Measurements from ENCODE around the gene CDHR2. TPM values are rescaled to one million over a fixed set of nuclear protein-coding genes. Genes with fewer than 3 reads are reported as not detected.

The CDHR2 gene, protein sequence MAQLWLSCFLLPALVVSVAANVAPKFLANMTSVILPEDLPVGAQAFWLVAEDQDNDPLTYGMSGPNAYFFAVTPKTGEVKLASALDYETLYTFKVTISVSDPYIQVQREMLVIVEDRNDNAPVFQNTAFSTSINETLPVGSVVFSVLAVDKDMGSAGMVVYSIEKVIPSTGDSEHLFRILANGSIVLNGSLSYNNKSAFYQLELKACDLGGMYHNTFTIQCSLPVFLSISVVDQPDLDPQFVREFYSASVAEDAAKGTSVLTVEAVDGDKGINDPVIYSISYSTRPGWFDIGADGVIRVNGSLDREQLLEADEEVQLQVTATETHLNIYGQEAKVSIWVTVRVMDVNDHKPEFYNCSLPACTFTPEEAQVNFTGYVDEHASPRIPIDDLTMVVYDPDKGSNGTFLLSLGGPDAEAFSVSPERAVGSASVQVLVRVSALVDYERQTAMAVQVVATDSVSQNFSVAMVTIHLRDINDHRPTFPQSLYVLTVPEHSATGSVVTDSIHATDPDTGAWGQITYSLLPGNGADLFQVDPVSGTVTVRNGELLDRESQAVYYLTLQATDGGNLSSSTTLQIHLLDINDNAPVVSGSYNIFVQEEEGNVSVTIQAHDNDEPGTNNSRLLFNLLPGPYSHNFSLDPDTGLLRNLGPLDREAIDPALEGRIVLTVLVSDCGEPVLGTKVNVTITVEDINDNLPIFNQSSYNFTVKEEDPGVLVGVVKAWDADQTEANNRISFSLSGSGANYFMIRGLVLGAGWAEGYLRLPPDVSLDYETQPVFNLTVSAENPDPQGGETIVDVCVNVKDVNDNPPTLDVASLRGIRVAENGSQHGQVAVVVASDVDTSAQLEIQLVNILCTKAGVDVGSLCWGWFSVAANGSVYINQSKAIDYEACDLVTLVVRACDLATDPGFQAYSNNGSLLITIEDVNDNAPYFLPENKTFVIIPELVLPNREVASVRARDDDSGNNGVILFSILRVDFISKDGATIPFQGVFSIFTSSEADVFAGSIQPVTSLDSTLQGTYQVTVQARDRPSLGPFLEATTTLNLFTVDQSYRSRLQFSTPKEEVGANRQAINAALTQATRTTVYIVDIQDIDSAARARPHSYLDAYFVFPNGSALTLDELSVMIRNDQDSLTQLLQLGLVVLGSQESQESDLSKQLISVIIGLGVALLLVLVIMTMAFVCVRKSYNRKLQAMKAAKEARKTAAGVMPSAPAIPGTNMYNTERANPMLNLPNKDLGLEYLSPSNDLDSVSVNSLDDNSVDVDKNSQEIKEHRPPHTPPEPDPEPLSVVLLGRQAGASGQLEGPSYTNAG (N-terminal part only)
- under 1 TPM; 0.67 to 0.81 TPM for total RNA-seq

DNA sequence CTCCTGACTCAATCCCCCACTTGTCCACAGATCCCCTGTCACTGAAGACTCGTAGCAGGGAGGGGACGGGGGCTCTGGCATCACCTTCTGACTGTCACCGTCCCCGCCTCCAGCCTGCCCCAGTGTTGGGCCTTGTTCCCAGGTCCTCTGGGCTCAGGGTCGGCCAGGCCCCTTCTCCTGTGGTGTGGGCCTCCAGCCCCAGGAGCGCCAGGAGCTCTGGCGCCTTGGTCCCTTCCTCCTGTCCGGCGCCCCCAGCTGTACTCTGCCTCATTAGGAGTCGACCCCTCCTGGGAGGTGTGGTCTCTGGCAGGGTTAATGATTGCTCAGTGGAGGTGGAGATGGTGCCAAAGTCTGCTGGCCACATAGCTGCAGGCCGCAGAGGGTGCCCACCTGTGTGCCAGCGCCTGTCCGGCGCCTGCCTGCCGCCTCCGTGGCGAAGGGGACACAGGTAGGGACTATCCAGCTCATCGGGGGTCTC lies at the start of gene CDHR2:
TSS of gene CDHR2 (plus strand) at position 376 of the 478 bp plus-strand sequence. CDS start 16,011 bp downstream, outside the sequence.
- peak within 1 kb of the TSS; percentile 64 to 65 for H3K4me3 Mint-ChIP-seq
- H3K36me3 Mint-ChIP-seq (ENCODE audit: insufficient read depth in 2 of 2) = no peaks in the 10 kb centered on the region
- H3K27me3 Mint-ChIP-seq (ENCODE audit: low read depth) = no peaks in the 10 kb centered on the region
- ATAC-seq (replicated peaks in 1 of 2) = no peak
- H3K27ac Mint-ChIP-seq = peak within 1 kb of the TSS; percentile 63
- no peaks in the 10 kb centered on the region for H3K9me3 Mint-ChIP-seq
- DNase-seq = no peak
- H3K4me1 Mint-ChIP-seq (ENCODE audit: low read depth) = peaks cover 44% of the 10 kb centered on the region

DNA sequence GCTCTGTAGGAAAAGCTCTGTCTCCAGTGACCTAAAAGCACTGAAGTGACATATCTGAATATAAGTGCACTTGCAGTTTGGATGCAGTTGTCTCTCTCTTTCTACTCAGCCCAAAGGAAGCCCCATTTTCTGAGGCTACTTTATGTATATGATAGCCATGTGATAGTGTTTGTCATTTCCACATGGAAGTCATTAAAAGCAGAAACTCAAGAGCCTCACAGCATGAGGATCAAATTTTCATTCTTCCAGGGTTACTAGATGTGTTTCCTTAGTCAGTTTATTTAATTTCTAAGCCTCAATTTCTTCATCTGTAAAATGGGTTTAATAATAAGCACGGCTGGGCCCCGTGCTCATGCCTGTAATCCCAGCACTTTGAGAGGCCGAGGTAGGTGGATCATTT lies 48.6 kb upstream of the CDHR2 start:
- no peak overlapping the region for H3K27ac Mint-ChIP-seq
- no peaks in the 10 kb centered on the region for H3K4me1 Mint-ChIP-seq (ENCODE audit: low read depth)

DNA sequence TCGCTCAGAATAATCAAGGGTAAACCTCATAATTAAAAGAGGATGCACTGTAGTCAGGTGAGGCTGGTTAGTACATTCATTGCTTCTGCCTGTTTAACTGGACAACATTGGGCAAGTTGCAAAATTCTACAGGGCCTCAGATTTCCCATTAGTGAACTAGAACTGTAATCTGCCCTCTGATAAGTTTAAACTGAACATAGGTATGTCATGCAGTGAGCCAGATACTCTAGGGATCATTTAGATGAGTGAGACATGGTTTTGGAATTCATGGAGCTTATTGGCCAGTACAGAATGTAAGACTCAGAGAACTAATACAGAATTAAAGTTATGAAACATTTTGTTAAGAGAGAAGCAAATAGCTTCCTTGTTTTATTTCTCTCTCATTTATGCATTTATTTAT lies 47.8 kb upstream of the CDHR2 start:
- H3K27ac Mint-ChIP-seq = no peak overlapping the region
- DNase-seq (no peak), ATAC-seq (replicated peaks in 1 of 2) (no peak)
- H3K4me3 Mint-ChIP-seq = no peak overlapping the region
- H3K4me1 Mint-ChIP-seq (ENCODE audit: low read depth) = no peaks in the 10 kb centered on the region
- H3K9me3 Mint-ChIP-seq = no peaks in the 10 kb centered on the region
- H3K36me3 Mint-ChIP-seq (ENCODE audit: insufficient read depth in 2 of 2) = peaks cover 6 to 30% of the 10 kb centered on the region in 2 donors
- no peaks in the 10 kb centered on the region for H3K27me3 Mint-ChIP-seq (ENCODE audit: low read depth)

More for the DNA sequence above, 48.6 kb upstream of the CDHR2 start:
- ATAC-seq (replicated peaks in 1 of 2) (no peak), DNase-seq (no peak)
- no peak overlapping the region for H3K4me3 Mint-ChIP-seq
- peaks cover 8 to 32% of the 10 kb centered on the region in 2 donors for H3K36me3 Mint-ChIP-seq (ENCODE audit: insufficient read depth in 2 of 2)
- no peaks in the 10 kb centered on the region for H3K27me3 Mint-ChIP-seq (ENCODE audit: low read depth)
- H3K9me3 Mint-ChIP-seq = no peaks in the 10 kb centered on the region

DNA sequence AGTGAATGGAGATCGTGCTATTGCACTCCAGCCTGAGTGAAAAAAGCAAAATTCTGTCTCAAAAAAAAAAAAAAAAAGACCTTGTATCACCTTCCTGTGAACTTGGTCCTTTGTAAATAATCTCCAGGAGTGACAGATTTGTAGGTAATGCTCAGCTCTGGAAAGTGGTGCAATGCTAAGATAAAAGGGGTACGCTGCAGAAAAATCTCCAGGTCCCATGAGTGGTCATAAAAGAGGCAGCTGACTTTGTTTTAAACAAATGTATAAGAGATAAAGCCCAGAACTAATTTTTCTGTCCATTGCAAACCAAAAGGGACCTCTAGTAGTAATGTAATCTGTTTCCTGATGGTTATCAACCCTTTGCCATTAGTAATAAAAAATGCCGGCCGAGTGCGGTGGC lies 45.6 kb upstream of the CDHR2 start:
- H3K27ac Mint-ChIP-seq = no peak overlapping the region
- H3K36me3 Mint-ChIP-seq (ENCODE audit: insufficient read depth in 2 of 2) = peaks cover 8 to 27% of the 10 kb centered on the region in 2 donors
- no peaks in the 10 kb centered on the region for H3K27me3 Mint-ChIP-seq (ENCODE audit: low read depth)
- ATAC-seq (replicated peaks in 1 of 2) (no peak), DNase-seq (no peak)
- H3K9me3 Mint-ChIP-seq = no peaks in the 10 kb centered on the region
- no peak overlapping the region for H3K4me3 Mint-ChIP-seq
- H3K4me1 Mint-ChIP-seq (ENCODE audit: low read depth) = no peaks in the 10 kb centered on the region

DNA sequence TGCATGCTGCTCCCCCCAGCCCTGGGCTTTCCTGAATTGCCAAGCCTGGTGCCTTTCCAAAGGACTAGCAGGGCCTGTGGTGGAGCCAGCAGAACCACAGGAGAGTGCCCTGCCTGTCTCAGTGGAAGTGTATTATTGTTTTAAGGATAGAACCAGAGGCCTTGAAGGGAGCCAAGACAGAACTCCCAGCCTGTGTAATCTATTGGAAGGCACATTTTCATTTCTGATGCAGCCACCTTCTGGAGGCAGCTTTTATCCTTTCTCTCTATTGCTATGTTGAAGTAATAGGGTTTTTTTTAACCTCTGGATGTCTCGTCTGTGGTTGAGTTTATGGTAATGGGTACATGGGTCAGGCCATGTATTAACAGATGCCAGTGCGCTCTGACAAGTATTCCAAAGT lies 41.2 kb upstream of the CDHR2 start:
- H3K4me3 Mint-ChIP-seq = no peak overlapping the region
- peaks cover 6 to 11% of the 10 kb centered on the region in 2 donors for H3K36me3 Mint-ChIP-seq (ENCODE audit: insufficient read depth in 2 of 2)
- no peak overlapping the region for H3K27ac Mint-ChIP-seq
- no peak for ATAC-seq (replicated peaks in 1 of 2)
- no peak for DNase-seq
- H3K9me3 Mint-ChIP-seq = no peaks in the 10 kb centered on the region
- no peaks in the 10 kb centered on the region for H3K4me1 Mint-ChIP-seq (ENCODE audit: low read depth)
- no peaks in the 10 kb centered on the region for H3K27me3 Mint-ChIP-seq (ENCODE audit: low read depth)

DNA sequence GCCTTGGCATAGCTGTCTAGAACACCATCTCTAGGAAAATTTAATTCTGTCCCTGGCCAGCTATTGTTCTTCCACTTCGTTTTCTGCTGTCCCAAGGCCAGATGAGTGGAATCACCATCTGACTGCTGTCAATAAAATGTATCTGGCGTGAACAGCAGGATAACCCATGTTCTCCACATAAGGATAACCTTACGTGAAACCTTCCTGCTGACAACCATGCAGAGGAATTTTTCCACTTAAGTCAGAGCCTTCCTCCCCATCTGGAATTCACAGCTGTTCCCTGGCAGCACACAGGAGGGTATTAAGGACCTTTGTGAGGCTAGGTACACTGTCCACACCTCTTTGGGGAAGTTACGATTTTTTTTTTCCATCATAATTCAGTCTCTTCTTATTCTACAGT lies 40.5 kb upstream of the CDHR2 start:
- Mint-ChIP-seq H3K36me3 (ENCODE audit: insufficient read depth in 2 of 2) (peaks cover 6 to 8% of the 10 kb centered on the region in 2 donors), H3K4me1 (ENCODE audit: low read depth) (no peaks in the 10 kb centered on the region), H3K4me3 (no peak overlapping the region), H3K27me3 (ENCODE audit: low read depth) (no peaks in the 10 kb centered on the region), H3K9me3 (no peaks in the 10 kb centered on the region), H3K27ac (peak overlapping the region; percentile 35)
- DNase-seq (no peak), ATAC-seq (replicated peaks in 1 of 2) (no peak)

DNA sequence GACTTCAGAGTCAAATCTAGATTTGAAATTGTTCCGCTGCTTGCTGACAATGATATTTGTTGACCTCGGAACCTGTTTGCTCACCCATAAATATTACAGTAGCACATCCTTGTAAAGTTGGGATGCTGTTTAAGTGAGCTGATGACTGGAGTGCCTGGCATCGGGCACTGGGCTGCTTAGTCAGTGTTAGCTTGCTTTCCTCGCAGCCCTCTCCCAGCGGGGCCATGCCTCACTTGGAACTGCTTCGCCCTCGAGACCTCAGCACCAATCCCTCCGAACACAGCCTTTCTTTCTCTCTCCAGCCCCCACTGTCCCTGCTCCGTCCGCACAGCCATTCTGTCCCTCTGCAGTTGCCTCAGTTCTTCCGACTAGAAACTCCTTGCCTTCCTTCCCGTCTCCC lies 35.4 kb upstream of the CDHR2 start:
- ATAC-seq (replicated peaks in 1 of 2) (no peak), DNase-seq (no peak)
- Mint-ChIP-seq H3K27ac (no peak overlapping the region), H3K27me3 (ENCODE audit: low read depth) (no peaks in the 10 kb centered on the region), H3K9me3 (no peaks in the 10 kb centered on the region), H3K4me1 (ENCODE audit: low read depth) (no peaks in the 10 kb centered on the region), H3K4me3 (no peak overlapping the region), H3K36me3 (ENCODE audit: insufficient read depth in 2 of 2) (no peaks in the 10 kb centered on the region)

DNA sequence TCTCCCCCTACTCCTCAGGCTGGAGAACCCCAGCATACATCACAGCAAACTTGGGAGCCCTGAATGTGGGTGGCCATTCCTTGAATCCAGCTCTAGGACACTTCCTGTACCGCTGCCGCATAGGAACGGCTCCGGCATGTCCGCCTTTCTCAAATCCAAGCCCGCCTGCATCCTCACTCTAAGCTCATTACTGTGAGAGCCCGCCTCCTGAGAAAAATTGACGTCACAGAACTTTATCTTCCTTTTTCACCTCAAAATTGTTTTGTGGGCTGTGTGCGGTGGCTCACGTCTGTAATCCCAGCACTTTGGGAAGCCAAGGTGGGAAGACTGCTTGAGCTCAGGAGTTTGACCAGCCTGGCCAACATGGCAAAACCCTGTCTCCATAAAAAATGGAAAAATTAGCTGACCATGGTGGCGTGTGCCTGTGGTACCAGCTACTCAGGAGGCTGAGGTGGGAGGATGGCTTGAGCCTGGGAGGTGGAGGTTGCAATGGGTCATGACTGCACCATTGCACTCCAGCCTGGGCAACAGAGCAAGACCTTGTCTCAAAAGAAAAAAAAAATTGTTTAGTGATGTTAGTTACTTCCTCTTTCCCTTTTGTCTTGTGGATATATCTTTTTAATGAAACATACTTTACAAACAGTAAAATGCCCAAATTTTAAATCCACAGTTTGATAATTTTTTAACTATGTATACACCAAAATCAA lies 34.7 kb upstream of the CDHR2 start:
- Mint-ChIP-seq H3K4me3 (no peak overlapping the region), H3K27me3 (ENCODE audit: low read depth) (no peaks in the 10 kb centered on the region), H3K27ac (no peak overlapping the region), H3K4me1 (ENCODE audit: low read depth) (no peaks in the 10 kb centered on the region), H3K9me3 (no peaks in the 10 kb centered on the region), H3K36me3 (ENCODE audit: insufficient read depth in 2 of 2) (no peaks in the 10 kb centered on the region)
- DNase-seq = no peak
- ATAC-seq (replicated peaks in 1 of 2) = no peak

DNA sequence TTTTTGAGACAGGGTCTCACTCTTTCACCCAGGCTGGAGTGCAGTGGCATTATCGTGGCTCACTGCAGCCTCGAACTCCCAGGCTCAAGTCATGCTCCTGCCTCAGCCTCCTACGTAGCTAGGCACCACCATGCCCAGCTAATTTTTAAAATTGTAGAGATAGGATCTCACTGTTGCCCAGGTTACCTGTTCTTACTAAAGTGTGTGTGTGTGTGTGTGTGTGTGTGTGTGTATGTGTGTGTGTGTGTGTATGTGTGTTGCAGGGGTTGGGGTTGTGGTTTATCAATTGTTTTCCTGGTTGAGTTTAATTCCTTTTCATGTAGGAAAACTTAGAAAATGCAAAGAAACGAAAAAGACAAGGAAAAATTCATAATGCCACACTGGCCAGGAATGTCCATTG lies 33.7 kb upstream of the CDHR2 start:
- no peak overlapping the region for H3K4me3 Mint-ChIP-seq
- H3K27me3 Mint-ChIP-seq (ENCODE audit: low read depth) = no peaks in the 10 kb centered on the region
- H3K27ac Mint-ChIP-seq = no peak overlapping the region
- ATAC-seq (replicated peaks in 1 of 2) (no peak), DNase-seq (no peak)
- H3K36me3 Mint-ChIP-seq (ENCODE audit: insufficient read depth in 2 of 2) = no peaks in the 10 kb centered on the region
- no peaks in the 10 kb centered on the region for H3K9me3 Mint-ChIP-seq
- H3K4me1 Mint-ChIP-seq (ENCODE audit: low read depth) = no peaks in the 10 kb centered on the region

DNA sequence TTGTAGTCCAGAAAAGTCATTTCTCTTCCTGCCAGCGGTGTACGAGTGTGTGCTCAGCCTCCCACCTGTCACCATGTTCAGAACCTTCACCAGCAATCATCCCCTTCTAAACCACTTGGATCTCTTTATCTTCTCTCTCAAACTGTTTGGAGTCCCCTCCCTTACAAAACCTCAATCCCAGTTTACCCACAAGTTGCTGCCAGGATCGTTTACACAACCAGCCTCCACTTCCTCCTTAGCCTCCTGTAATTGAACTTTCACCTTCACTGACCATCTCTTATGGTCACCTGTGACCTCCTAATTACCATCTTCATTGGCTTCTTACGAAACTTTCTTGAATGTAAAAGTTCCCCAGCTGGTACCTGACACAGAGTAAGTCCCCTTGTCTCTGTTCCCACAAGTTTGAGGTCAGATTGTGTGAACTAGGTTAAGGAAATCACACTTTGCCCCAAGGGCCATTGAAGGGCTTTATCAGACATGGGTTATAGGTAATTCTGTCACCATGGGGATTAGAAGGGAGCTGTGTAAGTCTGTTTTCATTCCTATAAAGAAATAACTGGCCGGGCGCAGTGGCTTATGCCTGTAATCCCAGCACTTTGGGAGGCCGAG lies 32.0 kb upstream of the CDHR2 start:
- Mint-ChIP-seq H3K36me3 (ENCODE audit: insufficient read depth in 2 of 2) (no peaks in the 10 kb centered on the region), H3K27me3 (ENCODE audit: low read depth) (no peaks in the 10 kb centered on the region), H3K4me3 (no peak overlapping the region), H3K9me3 (no peaks in the 10 kb centered on the region), H3K27ac (peak overlapping the region; percentile 1), H3K4me1 (ENCODE audit: low read depth) (no peaks in the 10 kb centered on the region)
- ATAC-seq (replicated peaks in 1 of 2) = no peak
- DNase-seq = no peak

DNA sequence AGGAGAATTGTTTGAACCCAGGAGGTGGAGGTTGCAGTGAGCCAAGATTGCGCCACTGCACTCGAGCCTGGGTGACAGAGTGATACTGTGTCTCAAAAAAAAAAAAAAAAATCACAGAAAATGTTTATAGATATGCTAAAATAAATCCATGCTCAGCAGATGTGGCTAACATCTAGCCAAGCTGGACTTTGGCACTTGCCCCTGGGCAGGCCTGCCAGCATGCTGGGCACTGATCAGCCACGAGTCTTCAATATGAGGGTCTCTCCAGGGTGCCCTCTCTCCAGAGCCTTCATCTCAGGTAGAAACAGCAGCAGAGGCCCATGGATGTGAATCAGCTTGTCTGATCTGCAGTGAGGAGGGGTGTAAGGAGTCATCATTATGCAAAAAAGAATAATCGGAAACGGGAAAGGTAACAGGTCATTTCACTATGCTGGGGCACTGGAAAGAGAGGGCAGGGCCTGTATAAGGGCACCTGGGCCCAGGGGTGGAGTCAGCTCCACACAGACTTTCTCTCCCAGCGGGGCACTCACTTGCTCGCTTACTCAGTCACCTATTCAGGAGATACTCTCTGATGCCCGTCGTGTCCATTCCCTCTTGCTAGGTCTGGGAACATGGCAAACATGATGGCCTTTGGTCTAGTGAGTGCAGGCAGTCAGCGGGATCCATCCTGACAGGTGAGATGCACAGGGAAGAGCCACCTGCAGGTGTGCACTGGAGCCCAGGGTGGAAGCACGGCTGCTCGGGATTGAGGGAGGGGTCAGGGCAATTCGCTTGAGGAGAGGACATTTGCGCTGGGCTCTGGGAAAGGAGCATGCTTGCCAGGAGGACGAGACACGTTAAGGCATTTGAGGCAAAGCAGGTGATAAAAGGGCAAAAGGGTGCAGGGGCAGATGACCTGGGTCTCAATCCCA lies 29.1 kb upstream of the CDHR2 start:
- peak; percentile 24 to 42 for ATAC-seq (replicated peaks in 1 of 2)
- H3K36me3 Mint-ChIP-seq (ENCODE audit: insufficient read depth in 2 of 2) = no peaks in the 10 kb centered on the region
- H3K27ac Mint-ChIP-seq = no peak overlapping the region
- no peak overlapping the region for H3K4me3 Mint-ChIP-seq
- no peaks in the 10 kb centered on the region for H3K9me3 Mint-ChIP-seq
- DNase-seq = no peak
- peaks cover 11% of the 10 kb centered on the region for H3K4me1 Mint-ChIP-seq (ENCODE audit: low read depth)
- H3K27me3 Mint-ChIP-seq (ENCODE audit: low read depth) = no peaks in the 10 kb centered on the region

Data from activated T-cell treated with anti-CD3 and anti-CD28 coated beads, Interleukin-2, amount 50 U/mL, for 72 hours (primary cell).